ENCODE measurements around the gene PBXIP1.
"Not testable (repeated sequence)": the region's sequence is repeated elsewhere in the genome, so short reads cannot be mapped to it uniquely, and the experiment has no call there.

Gene PBXIP1

GRCh38 chr1:154982897-154983648 is 27.2 kb upstream of the PBXIP1 start, which contains the start of gene FLAD1 (continued):
- TF ChIP-seq TSHZ2 (CRISPR knock-in tag; IDR thresholded peaks at IDR 0.05) (no peak), ZNF8 (CRISPR knock-in tag; IDR thresholded peaks at IDR 0.05) (no peak)

- ATAC-seq = no peak
- TF ChIP-seq ZNF8 (CRISPR knock-in tag; IDR thresholded peaks at IDR 0.05) (no peak), TOX (CRISPR knock-in tag; IDR thresholded peaks at IDR 0.05; ENCODE audit: borderline replicate concordance) (no peak), CSDC2 (CRISPR knock-in tag; IDR thresholded peaks at IDR 0.05) (no peak), ZNF70 (CRISPR knock-in tag; IDR thresholded peaks at IDR 0.05) (no peak), CREB5 (CRISPR knock-in tag; IDR thresholded peaks at IDR 0.05; ENCODE audit: low read depth) (no peak), ARNTL (CRISPR knock-in tag; IDR thresholded peaks at IDR 0.05; ENCODE audit: borderline replicate concordance, low read depth) (no peak), CSRNP3 (CRISPR knock-in tag; IDR thresholded peaks at IDR 0.05) (no peak), ZFP30 (CRISPR knock-in tag; IDR thresholded peaks at IDR 0.05) (no peak)
Observed at GRCh38 chr1:154982341-154982740, 26.4 kb upstream of the PBXIP1 start.

GRCh38 chr1:154978360-154978759 is 22.5 kb upstream of the PBXIP1 start:
- no peak for ATAC-seq
- TF ChIP-seq TSHZ2 (CRISPR knock-in tag; IDR thresholded peaks at IDR 0.05) (peak; percentile 71; the same call in 1 of the 2 replicates), TCF4 (CRISPR knock-in tag; IDR thresholded peaks at IDR 0.05; ENCODE audit: borderline replicate concordance) (peak; percentile 98; the same call in 1 of the 2 replicates), ZNF565 (CRISPR knock-in tag; conservative IDR thresholded peaks at IDR 0.05; ENCODE audit: low read depth) (no peak)

- ATAC-seq = not testable (repeated sequence)
Observed at GRCh38 chr1:154977762-154978161, 21.9 kb upstream of the PBXIP1 start.

- ATAC-seq = no peak
- no peak for TF ChIP-seq BACH2 (CRISPR knock-in tag; IDR thresholded peaks at IDR 0.05; ENCODE audit: borderline replicate concordance)
- no peak for TF ChIP-seq ZNF8 (CRISPR knock-in tag; IDR thresholded peaks at IDR 0.05)
- no peak for TF ChIP-seq ISL1 (CRISPR knock-in tag; IDR thresholded peaks at IDR 0.05)
- no peak for TF ChIP-seq CSRNP3 (CRISPR knock-in tag; IDR thresholded peaks at IDR 0.05)
- no peak for TF ChIP-seq ZC3H10 (CRISPR knock-in tag; IDR thresholded peaks at IDR 0.05)
- no peak for TF ChIP-seq RARB (CRISPR knock-in tag; IDR thresholded peaks at IDR 0.05)
- no peak for TF ChIP-seq CREB5 (CRISPR knock-in tag; IDR thresholded peaks at IDR 0.05; ENCODE audit: low read depth)
- no peak for TF ChIP-seq OSR1 (CRISPR knock-in tag; IDR thresholded peaks at IDR 0.05)
- TF ChIP-seq GLIS3 (CRISPR knock-in tag; IDR thresholded peaks at IDR 0.05) = no peak
- no peak for TF ChIP-seq CSDC2 (CRISPR knock-in tag; IDR thresholded peaks at IDR 0.05)
- no peak for TF ChIP-seq ZNF565 (CRISPR knock-in tag; conservative IDR thresholded peaks at IDR 0.05; ENCODE audit: low read depth)
- TF ChIP-seq ARNTL (CRISPR knock-in tag; IDR thresholded peaks at IDR 0.05; ENCODE audit: borderline replicate concordance, low read depth) = no peak
- no peak for TF ChIP-seq ESRRG (CRISPR knock-in tag; IDR thresholded peaks at IDR 0.05)
- TF ChIP-seq ZFP3 (CRISPR knock-in tag; IDR thresholded peaks at IDR 0.05) = no peak
Observed at GRCh38 chr1:154975409-154976059, 19.6 kb upstream of the PBXIP1 start.

Measured in SK-N-SH treated with all-trans-retinoic acid at 6 μM for 48 hours (cell line).